HepG2 (cell line): ENCODE results near the gene PLXNB2. TPM values are rescaled to one million over a fixed set of nuclear protein-coding genes. Genes with fewer than 3 reads are reported as not detected.

ENCODE experiments used
- AGO1 ChIP-seq: fragments of 200-400 bp; formaldehyde crosslinking; IDR thresholded peaks from 2 replicates; pipeline ENCODE4 v1.6.1; 2017; ENCODE audit warnings: mild to moderate bottlenecking, low read depth, low read length, moderate library complexity; ENCODE audit not compliant: poor library complexity, severe bottlenecking
- ARHGAP35 ChIP-seq: sonication (generic); formaldehyde crosslinking; IDR thresholded peaks from 2 replicates; pipeline ENCODE4 v1.9.0; 2022; ENCODE audit warnings: mild to moderate bottlenecking, inconsistent platforms, moderate library complexity, missing genetic modification reagents, borderline replicate concordance
- ARNT2 ChIP-seq: sonication (generic); formaldehyde crosslinking; IDR thresholded peaks from 2 replicates; pipeline ENCODE4 v1.8.0; 2022; ENCODE audit warnings: mild to moderate bottlenecking, low read depth, missing genetic modification reagents, moderate library complexity
- GATAD2A ChIP-seq: IDR thresholded peaks from 2 replicates; pipeline ENCODE4 v1.6.1; 2016
- HDAC1 ChIP-seq: sonication (generic); formaldehyde crosslinking; IDR thresholded peaks from 2 replicates; pipeline ENCODE4 v1.5.1; 2020; ENCODE audit warnings: mild to moderate bottlenecking, missing genetic modification reagents
- KAT7 ChIP-seq: IDR thresholded peaks from 2 replicates; pipeline ENCODE4 v1.6.1; 2018; ENCODE audit warnings: borderline replicate concordance, missing compliant biosample characterization
- KDM3A ChIP-seq: IDR thresholded peaks from 2 replicates; pipeline ENCODE4 v1.6.1; 2018; ENCODE audit warnings: low read depth, missing compliant biosample characterization
- KLF11 ChIP-seq: IDR thresholded peaks from 2 replicates; pipeline ENCODE4 v1.6.1; 2016; ENCODE audit warnings: missing compliant biosample characterization
- TAF1 ChIP-seq: sonication (generic); formaldehyde crosslinking; IDR thresholded peaks from 2 replicates; pipeline ENCODE4 v1.4.0; 2020; ENCODE audit warnings: missing genetic modification reagents
- TEAD3 ChIP-seq: optimal IDR thresholded peaks from 2 replicates; pipeline ENCODE3; 2016; ENCODE audit warnings: borderline replicate concordance
- THYN1 ChIP-seq: sonication (generic); formaldehyde crosslinking; IDR thresholded peaks from 2 replicates; pipeline ENCODE4 v1.8.1; 2023; ENCODE audit warnings: low read depth, mild to moderate bottlenecking, moderate library complexity, missing genetic modification reagents, borderline replicate concordance
- YEATS4 ChIP-seq: sonication (generic); formaldehyde crosslinking; IDR thresholded peaks from 2 replicates; pipeline ENCODE4 v1.4.0; 2020; ENCODE audit warnings: missing genetic modification reagents, borderline replicate concordance
- ZC3H4 ChIP-seq: sonication (generic); formaldehyde crosslinking; IDR thresholded peaks from 2 replicates; pipeline ENCODE4 v1.4.0; 2020; ENCODE audit warnings: missing genetic modification reagents, borderline replicate concordance
- ZFP90 ChIP-seq: sonication (generic); formaldehyde crosslinking; IDR thresholded peaks from 2 replicates; pipeline ENCODE4 v1.8.0; 2022; ENCODE audit warnings: missing genetic modification reagents, mild to moderate bottlenecking, inconsistent platforms, borderline replicate concordance
- ZNF253 ChIP-seq: sonication (generic); formaldehyde crosslinking; IDR thresholded peaks from 2 replicates; pipeline ENCODE4 v1.8.0; 2022; ENCODE audit warnings: mild to moderate bottlenecking, missing genetic modification reagents, borderline replicate concordance
- ZNF337 ChIP-seq: sonication (generic); formaldehyde crosslinking; IDR thresholded peaks from 2 replicates; pipeline ENCODE4 v1.5.1; 2020; ENCODE audit warnings: missing genetic modification reagents, low read depth, mild to moderate bottlenecking, borderline replicate concordance
- polyA plus RNA-seq, 8 experiments: library from polyadenylated mRNA; depleted of rRNA in 3 of 8; stranded (reverse) in 7 of 8; unstranded in 1 of 8; fragments of >200 nt; fragmentation: Illumina TruSeq in 4 of 8; extraction: Trizol in 4 of 8; gene quantifications; 2 replicates each; pipeline versions ENCODE4 v1.2.1 to v1.2.3, GENCODE V29; 2011 to 2016; ENCODE audit warnings: low read depth in 4 of 8, missing spikeins in 1 of 8, mixed read lengths in 1 of 8; ENCODE audit not compliant: insufficient read depth in 1 of 8
- total RNA-seq, 5 experiments: library from RNA; depleted of rRNA; stranded (reverse); fragments of >200 nt; fragmentation: Illumina TruSeq; extraction: Trizol; gene quantifications; 2 replicates each; pipeline ENCODE4 v1.2.3, GENCODE V29; 2016; ENCODE audit warnings: low read depth in 1 of 5
- TF ChIP-seq, protein P1 (sequence below), 2 experiments: sonication (generic) in 1 of 2; formaldehyde crosslinking in 1 of 2; IDR thresholded peaks; 2 replicates each; pipeline versions ENCODE4 v1.5.1 to v1.6.1; 2011 to 2020; ENCODE audit warnings: borderline replicate concordance in 1 of 2, low read depth in 1 of 2, low read length in 1 of 2, mild to moderate bottlenecking in 1 of 2, missing genetic modification reagents in 1 of 2, moderate library complexity in 1 of 2
- TF ChIP-seq, protein P2 (sequence below): IDR thresholded peaks from 2 replicates; pipeline ENCODE4 v1.6.1; 2016; ENCODE audit warnings: mild to moderate bottlenecking, missing biosample characterization, missing genetic modification reagents
- TF ChIP-seq, protein P3 (sequence below): sonication (generic); formaldehyde crosslinking; IDR thresholded peaks from 2 replicates; pipeline ENCODE4 v1.8.1; 2023; ENCODE audit warnings: missing genetic modification reagents, inconsistent platforms, borderline replicate concordance
- TF ChIP-seq, protein P4 (sequence below): sonication (generic); formaldehyde crosslinking; IDR thresholded peaks from 2 replicates; pipeline ENCODE4 v1.4.0; 2020; ENCODE audit warnings: missing genetic modification reagents
- TF ChIP-seq, protein P5 (sequence below): sonication (generic); formaldehyde crosslinking; IDR thresholded peaks from 2 replicates; pipeline ENCODE4 v1.9.0; 2021; ENCODE audit warnings: missing genetic modification reagents, borderline replicate concordance

PLXNB2 gene
- total and polyA plus RNA-seq, 2 of the 13 experiments (the other 11 are each of a cell fraction or from before 2014, with no cell fraction given): 32.6 to 68.9 TPM

DNA sequence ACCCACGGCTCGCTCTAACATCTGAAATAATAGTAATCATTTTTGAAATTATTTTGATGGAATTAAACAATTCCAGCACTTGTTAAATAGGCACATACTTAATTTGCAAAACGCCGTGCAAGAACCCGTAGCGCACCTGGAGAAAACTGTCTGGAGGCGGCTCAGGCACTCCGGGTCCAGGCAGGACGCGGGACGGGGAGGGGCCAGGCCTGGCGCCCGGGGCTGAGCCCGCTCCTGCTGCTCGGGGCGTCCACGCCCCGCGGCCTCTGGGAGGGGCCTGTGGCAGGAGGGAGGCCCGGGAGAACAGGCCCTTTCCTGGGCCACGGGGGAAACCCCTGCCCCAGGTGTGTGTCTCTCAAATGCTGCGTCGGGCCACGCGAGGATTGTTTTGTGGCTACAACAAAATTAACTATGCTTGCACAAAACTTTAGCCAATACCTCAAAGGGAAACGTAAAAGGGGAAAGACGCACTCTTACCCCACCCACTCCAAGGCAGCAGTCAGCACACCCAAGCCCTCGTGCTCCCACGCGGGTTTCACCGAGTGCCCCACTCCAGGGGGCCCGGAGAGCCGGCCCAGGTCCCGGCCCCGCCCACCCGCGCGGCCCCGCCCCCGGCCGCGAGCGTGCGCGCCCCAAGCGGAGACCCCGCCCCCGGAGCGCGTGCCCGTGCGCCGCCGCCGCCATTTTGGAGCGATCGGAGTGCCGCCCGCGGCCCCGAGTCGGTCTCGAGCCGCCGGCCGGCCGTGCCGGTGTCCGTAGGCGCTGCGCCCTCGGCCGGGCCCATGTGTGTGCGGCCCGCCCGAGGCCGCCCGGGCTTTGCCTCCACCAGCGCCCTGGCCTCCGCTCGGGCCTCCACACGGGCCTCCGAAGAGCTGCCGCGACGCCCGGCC is 35.5 kb upstream of the PLXNB2 start, which contains the start of gene PPP6R2 (continued):
- TF ChIP-seq, protein P1, sequence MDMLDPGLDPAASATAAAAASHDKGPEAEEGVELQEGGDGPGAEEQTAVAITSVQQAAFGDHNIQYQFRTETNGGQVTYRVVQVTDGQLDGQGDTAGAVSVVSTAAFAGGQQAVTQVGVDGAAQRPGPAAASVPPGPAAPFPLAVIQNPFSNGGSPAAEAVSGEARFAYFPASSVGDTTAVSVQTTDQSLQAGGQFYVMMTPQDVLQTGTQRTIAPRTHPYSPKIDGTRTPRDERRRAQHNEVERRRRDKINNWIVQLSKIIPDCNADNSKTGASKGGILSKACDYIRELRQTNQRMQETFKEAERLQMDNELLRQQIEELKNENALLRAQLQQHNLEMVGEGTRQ (IDR thresholded peaks at IDR 0.05; ENCODE audit: low read depth, low read length): no peak
- TF ChIP-seq, protein P1 (CRISPR knock-in tag; IDR thresholded peaks at IDR 0.05; ENCODE audit: borderline replicate concordance): no peak
- TF ChIP-seq, protein P2, sequence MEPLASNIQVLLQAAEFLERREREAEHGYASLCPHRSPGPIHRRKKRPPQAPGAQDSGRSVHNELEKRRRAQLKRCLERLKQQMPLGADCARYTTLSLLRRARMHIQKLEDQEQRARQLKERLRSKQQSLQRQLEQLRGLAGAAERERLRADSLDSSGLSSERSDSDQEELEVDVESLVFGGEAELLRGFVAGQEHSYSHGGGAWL: no peak
- TF ChIP-seq GATAD2A (CRISPR knock-in tag) (no peak), ZNF337 (CRISPR knock-in tag) (no peak), HDAC1 (CRISPR knock-in tag) (0 out of 2 replicates have a peak, but pooled peaks have one; percentile 7), KLF11 (no peak), ZFP90 (CRISPR knock-in tag) (peak; percentile 48; the same call in 1 of the 2 replicates), ZC3H4 (CRISPR knock-in tag) (no peak), TAF1 (peak; percentile 38; the same call in 1 of the 2 replicates), ARNT2 (CRISPR knock-in tag) (peak; percentile 48; the same call in 1 of the 2 replicates), AGO1 (no peak), ARHGAP35 (no peak), KDM3A (CRISPR knock-in tag) (0 out of 2 replicates have a peak, but pooled peaks have one; percentile 10), THYN1 (CRISPR knock-in tag) (no peak), KAT7 (CRISPR knock-in tag) (0 out of 2 replicates have a peak, but pooled peaks have one; percentile 12), ZNF253 (CRISPR knock-in tag) (0 out of 2 replicates have a peak, but pooled peaks have one; percentile 33), TEAD3 (CRISPR knock-in tag) (no peak), YEATS4 (CRISPR knock-in tag) (peak; percentile 8; the same call in 1 of the 2 replicates)
- TF ChIP-seq, protein P3, sequence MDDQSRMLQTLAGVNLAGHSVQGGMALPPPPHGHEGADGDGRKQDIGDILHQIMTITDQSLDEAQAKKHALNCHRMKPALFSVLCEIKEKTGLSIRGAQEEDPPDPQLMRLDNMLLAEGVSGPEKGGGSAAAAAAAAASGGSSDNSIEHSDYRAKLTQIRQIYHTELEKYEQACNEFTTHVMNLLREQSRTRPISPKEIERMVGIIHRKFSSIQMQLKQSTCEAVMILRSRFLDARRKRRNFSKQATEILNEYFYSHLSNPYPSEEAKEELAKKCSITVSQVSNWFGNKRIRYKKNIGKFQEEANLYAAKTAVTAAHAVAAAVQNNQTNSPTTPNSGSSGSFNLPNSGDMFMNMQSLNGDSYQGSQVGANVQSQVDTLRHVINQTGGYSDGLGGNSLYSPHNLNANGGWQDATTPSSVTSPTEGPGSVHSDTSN (CRISPR knock-in tag): no peak
- TF ChIP-seq, protein P4, sequence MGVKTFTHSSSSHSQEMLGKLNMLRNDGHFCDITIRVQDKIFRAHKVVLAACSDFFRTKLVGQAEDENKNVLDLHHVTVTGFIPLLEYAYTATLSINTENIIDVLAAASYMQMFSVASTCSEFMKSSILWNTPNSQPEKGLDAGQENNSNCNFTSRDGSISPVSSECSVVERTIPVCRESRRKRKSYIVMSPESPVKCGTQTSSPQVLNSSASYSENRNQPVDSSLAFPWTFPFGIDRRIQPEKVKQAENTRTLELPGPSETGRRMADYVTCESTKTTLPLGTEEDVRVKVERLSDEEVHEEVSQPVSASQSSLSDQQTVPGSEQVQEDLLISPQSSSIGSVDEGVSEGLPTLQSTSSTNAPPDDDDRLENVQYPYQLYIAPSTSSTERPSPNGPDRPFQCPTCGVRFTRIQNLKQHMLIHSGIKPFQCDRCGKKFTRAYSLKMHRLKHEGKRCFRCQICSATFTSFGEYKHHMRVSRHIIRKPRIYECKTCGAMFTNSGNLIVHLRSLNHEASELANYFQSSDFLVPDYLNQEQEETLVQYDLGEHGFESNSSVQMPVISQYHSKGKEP (CRISPR knock-in tag): no peak
- TF ChIP-seq, protein P5, sequence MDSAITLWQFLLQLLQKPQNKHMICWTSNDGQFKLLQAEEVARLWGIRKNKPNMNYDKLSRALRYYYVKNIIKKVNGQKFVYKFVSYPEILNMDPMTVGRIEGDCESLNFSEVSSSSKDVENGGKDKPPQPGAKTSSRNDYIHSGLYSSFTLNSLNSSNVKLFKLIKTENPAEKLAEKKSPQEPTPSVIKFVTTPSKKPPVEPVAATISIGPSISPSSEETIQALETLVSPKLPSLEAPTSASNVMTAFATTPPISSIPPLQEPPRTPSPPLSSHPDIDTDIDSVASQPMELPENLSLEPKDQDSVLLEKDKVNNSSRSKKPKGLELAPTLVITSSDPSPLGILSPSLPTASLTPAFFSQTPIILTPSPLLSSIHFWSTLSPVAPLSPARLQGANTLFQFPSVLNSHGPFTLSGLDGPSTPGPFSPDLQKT: no peak
